ENCODE results near the gene SLAMF1. TPM values are rescaled to one million over a fixed set of nuclear protein-coding genes. Genes with fewer than 3 reads are reported as not detected.

The SLAMF1 gene
- total and polyA plus RNA-seq, 2 experiments from 2014 or later: not detected

DNA sequence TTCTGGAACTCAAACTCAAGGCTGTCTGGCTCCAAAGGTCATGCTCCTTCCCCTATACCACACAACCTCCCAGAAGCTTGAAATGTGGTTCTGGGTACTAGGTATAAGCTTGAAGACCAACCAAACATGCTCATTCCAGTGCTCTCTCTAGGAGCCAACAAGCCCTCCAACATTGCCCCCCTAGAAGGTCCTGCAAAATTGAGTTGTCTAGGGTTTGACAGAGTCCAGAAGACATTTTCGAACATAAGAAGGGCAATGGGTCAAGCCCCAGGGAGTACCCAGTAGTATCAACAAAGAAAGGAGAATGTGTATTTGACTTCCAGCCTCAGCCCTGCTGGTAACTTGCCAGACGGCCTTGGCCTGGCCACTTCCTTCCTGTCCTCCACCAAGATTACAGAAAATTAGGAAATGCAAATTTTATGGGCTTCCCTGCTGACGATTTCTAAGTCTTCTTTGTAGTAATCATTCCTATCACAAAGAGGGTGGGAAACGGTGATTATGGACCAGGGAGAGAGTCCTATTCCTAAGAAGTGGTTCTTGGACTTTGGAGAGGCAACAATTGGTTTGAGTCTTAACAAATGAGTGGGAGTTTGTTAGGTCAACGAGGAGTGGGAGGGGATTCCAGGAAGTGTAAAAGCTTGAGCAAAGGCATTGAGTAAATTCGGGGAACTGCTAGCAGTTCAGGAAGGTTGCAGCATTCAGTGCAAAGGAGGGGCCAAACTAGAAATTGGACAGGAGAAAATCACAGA lies 18.7 kb upstream of the SLAMF1 start:
- Mint-ChIP-seq H3K27me3 (ENCODE audit: insufficient read depth, low read depth, poor library complexity) (peaks cover 2% of the 10 kb centered on the region), H3K9me3 (peaks cover 11% of the 10 kb centered on the region), H3K36me3 (ENCODE audit: low read depth) (peaks cover 9% of the 10 kb centered on the region; the same call in 2 of the 3 replicates), H3K27ac (peak overlapping the region; percentile 35; the same call in 1 of the 2 replicates), H3K4me1 (peaks cover 23% of the 10 kb centered on the region), H3K4me3 (no peak overlapping the region)
- Histone ChIP-seq H3K4me1 (ENCODE audit: insufficient read depth) (0 out of 2 replicates have a peak, but pooled peaks cover 8% of the 10 kb centered on the region), H3K27me3 (ENCODE audit: insufficient read depth) (no peaks in the 10 kb centered on the region), H4K20me1 (replicated peaks; ENCODE audit: insufficient read depth) (no peaks in the 10 kb centered on the region), H3K36me3 (ENCODE audit: insufficient read depth) (no peaks in the 10 kb centered on the region), H3F3A (replicated peaks; ENCODE audit: low read depth) (no peaks in the 10 kb centered on the region), H2AFZ (no peak overlapping the region), H3K27ac (ENCODE audit: low read depth) (peak overlapping the region; percentile 61; the same call in 1 of the 2 replicates), H3K4me2 (no peak overlapping the region), H3K79me2 (replicated peaks; ENCODE audit: insufficient read depth) (no peaks in the 10 kb centered on the region), H3K9me2 (ENCODE audit: insufficient read depth) (peaks cover 4% of the 10 kb centered on the region), H3K4me3 (no peak overlapping the region)
- ATAC-seq: no peak
- no peak for TF ChIP-seq JUNB (IDR thresholded peaks at IDR 0.05; ENCODE audit: unreplicated experiment)
- no peak for TF ChIP-seq NANOG (IDR thresholded peaks at IDR 0.05; ENCODE audit: borderline replicate concordance)
- TF ChIP-seq, protein P1, sequence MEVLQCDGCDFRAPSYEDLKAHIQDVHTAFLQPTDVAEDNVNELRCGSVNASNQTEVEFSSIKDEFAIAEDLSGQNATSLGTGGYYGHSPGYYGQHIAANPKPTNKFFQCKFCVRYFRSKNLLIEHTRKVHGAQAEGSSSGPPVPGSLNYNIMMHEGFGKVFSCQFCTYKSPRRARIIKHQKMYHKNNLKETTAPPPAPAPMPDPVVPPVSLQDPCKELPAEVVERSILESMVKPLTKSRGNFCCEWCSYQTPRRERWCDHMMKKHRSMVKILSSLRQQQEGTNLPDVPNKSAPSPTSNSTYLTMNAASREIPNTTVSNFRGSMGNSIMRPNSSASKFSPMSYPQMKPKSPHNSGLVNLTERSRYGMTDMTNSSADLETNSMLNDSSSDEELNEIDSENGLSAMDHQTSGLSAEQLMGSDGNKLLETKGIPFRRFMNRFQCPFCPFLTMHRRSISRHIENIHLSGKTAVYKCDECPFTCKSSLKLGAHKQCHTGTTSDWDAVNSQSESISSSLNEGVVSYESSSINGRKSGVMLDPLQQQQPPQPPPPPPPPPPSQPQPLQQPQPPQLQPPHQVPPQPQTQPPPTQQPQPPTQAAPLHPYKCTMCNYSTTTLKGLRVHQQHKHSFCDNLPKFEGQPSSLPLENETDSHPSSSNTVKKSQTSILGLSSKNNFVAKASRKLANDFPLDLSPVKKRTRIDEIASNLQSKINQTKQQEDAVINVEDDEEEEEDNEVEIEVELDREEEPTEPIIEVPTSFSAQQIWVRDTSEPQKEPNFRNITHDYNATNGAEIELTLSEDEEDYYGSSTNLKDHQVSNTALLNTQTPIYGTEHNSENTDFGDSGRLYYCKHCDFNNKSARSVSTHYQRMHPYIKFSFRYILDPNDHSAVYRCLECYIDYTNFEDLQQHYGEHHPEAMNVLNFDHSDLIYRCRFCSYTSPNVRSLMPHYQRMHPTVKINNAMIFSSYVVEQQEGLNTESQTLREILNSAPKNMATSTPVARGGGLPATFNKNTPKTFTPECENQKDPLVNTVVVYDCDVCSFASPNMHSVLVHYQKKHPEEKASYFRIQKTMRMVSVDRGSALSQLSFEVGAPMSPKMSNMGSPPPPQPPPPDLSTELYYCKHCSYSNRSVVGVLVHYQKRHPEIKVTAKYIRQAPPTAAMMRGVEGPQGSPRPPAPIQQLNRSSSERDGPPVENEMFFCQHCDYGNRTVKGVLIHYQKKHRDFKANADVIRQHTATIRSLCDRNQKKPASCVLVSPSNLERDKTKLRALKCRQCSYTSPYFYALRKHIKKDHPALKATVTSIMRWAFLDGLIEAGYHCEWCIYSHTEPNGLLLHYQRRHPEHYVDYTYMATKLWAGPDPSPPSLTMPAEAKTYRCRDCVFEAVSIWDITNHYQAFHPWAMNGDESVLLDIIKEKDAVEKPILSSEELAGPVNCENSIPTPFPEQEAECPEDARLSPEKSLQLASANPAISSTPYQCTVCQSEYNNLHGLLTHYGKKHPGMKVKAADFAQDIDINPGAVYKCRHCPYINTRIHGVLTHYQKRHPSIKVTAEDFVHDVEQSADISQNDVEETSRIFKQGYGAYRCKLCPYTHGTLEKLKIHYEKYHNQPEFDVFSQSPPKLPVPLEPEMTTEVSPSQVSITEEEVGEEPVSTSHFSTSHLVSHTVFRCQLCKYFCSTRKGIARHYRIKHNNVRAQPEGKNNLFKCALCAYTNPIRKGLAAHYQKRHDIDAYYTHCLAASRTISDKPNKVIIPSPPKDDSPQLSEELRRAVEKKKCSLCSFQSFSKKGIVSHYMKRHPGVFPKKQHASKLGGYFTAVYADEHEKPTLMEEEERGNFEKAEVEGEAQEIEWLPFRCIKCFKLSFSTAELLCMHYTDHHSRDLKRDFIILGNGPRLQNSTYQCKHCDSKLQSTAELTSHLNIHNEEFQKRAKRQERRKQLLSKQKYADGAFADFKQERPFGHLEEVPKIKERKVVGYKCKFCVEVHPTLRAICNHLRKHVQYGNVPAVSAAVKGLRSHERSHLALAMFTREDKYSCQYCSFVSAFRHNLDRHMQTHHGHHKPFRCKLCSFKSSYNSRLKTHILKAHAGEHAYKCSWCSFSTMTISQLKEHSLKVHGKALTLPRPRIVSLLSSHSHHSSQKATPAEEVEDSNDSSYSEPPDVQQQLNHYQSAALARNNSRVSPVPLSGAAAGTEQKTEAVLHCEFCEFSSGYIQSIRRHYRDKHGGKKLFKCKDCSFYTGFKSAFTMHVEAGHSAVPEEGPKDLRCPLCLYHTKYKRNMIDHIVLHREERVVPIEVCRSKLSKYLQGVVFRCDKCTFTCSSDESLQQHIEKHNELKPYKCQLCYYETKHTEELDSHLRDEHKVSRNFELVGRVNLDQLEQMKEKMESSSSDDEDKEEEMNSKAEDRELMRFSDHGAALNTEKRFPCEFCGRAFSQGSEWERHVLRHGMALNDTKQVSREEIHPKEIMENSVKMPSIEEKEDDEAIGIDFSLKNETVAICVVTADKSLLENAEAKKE (CRISPR knock-in tag; IDR thresholded peaks at IDR 0.05): no peak
- no peak for TF ChIP-seq ZNF114 (CRISPR knock-in tag; IDR thresholded peaks at IDR 0.05)
- TF ChIP-seq EZH2phosphoT487 (IDR thresholded peaks at IDR 0.05; ENCODE audit: unreplicated experiment): no peak
- TF ChIP-seq EZH2 (IDR thresholded peaks at IDR 0.05; ENCODE audit: low read depth, unreplicated experiment): no peak
- TF ChIP-seq, protein P2, sequence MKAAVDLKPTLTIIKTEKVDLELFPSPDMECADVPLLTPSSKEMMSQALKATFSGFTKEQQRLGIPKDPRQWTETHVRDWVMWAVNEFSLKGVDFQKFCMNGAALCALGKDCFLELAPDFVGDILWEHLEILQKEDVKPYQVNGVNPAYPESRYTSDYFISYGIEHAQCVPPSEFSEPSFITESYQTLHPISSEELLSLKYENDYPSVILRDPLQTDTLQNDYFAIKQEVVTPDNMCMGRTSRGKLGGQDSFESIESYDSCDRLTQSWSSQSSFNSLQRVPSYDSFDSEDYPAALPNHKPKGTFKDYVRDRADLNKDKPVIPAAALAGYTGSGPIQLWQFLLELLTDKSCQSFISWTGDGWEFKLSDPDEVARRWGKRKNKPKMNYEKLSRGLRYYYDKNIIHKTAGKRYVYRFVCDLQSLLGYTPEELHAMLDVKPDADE (IDR thresholded peaks at IDR 0.05): no peak
- TF ChIP-seq POLR2AphosphoS5 (IDR thresholded peaks at IDR 0.05; ENCODE audit: low read depth): no peak
- no peak for TF ChIP-seq CREB1 (CRISPR knock-in tag; IDR thresholded peaks at IDR 0.05; ENCODE audit: low read depth)
- DNase-seq (ENCODE audit: low spot score): peak; percentile 6

Measured in GM23338 (cell line).